B cell (primary cell): Measurements from ENCODE around the gene ADM5. TPM values are rescaled to one million over a fixed set of nuclear protein-coding genes. Genes with fewer than 3 reads are reported as not detected.

Source experiments
- ATAC-seq: fragments of 200-7000 bp; cut with Tn5 transposase; one replicate; pipeline ENCODE4 v1.10.0; 2021; ENCODE audit warnings: low read depth, mild to moderate bottlenecking, moderate number of reproducible peaks, moderate library complexity
- CTCF ChIA-PET: fragments of 350-600 bp; sonication (Branson Sonifier 250); formaldehyde crosslinking; loops from one replicate; lab custom pipeline; 2021; ENCODE audit warnings: antibody characterized with exemption, inconsistent platforms; lab: Charles Lee
- POLR2A ChIA-PET: fragments of 350-600 bp; sonication (Branson Sonifier 250); formaldehyde crosslinking; loops from one replicate; lab custom pipeline; 2021; ENCODE audit warnings: antibody characterized with exemption; lab: Charles Lee
- DNase-seq: peaks from one replicate; pipeline ENCODE4 v3.0.0; 2013
- H2AFZ ChIP-seq: 2 replicates; pipeline ENCODE4 v1.6.1; 2012; ENCODE audit warnings: mild to moderate bottlenecking, low read depth, low read length; ENCODE audit not compliant: insufficient read depth, poor library complexity, severe bottlenecking
- H3K27ac ChIP-seq, 2 donors: 1 replicate in 1 of 2; 2 replicates in 1 of 2; pipeline ENCODE4 v1.5.1; 2012 to 2013; ENCODE audit warnings: low read length in 2 of 2, mild to moderate bottlenecking in 2 of 2, moderate library complexity in 1 of 2
- H3K27me3 ChIP-seq, 4 experiments: fragments of 200-600 bp in 1 of 4; sonication (generic) in 1 of 4; replicated peaks in 1 of 4; 1 replicate in 2 of 4; 2 replicates in 2 of 4; pipeline versions ENCODE4 v1.6.1 to v1.7.0; 2013 to 2016; ENCODE audit warnings: low read length in 3 of 4, mild to moderate bottlenecking in 2 of 4, mixed read lengths in 1 of 4, moderate library complexity in 1 of 4; ENCODE audit not compliant: insufficient read depth in 4 of 4, control insufficient read depth in 3 of 4; ENCODE audit errors: control extremely low read depth in 1 of 4
- H3K36me3 ChIP-seq, 2 experiments: replicated peaks in 1 of 2; 1 replicate in 1 of 2; 2 replicates in 1 of 2; pipeline versions ENCODE4 v1.6.1 to v1.7.1; 2013; ENCODE audit warnings: low read length in 1 of 2; ENCODE audit not compliant: insufficient read depth in 2 of 2, control insufficient read depth in 1 of 2; ENCODE audit errors: control extremely low read depth in 1 of 2, extremely low read depth in 1 of 2
- H3K4me1 ChIP-seq, 2 donors: fragments of 200-600 bp in 1 of 2; sonication (generic) in 1 of 2; 1 replicate in 1 of 2; 2 replicates in 1 of 2; pipeline versions ENCODE4 v1.5.1 to v1.6.1; 2013 to 2017; ENCODE audit warnings: low read length in 2 of 2; ENCODE audit not compliant: control insufficient read depth in 2 of 2, insufficient read depth in 2 of 2
- H3K4me2 ChIP-seq: replicated peaks from 2 replicates; pipeline ENCODE3; 2012; ENCODE audit warnings: mild to moderate bottlenecking, low read depth, low read length; ENCODE audit not compliant: poor library complexity, severe bottlenecking
- H3K4me3 ChIP-seq, 5 experiments: fragments of 200-600 bp in 1 of 5; sonication (generic) in 1 of 5; 1 replicate in 3 of 5; 2 replicates in 2 of 5; pipeline versions ENCODE4 v1.5.1 to v1.7.0; 2011 to 2016; ENCODE audit warnings: low read length in 4 of 5, mild to moderate bottlenecking in 4 of 5, low read depth in 2 of 5, control low read depth in 1 of 5, moderate library complexity in 1 of 5; ENCODE audit not compliant: insufficient read depth in 1 of 5; ENCODE audit errors: control extremely low read depth in 1 of 5, extremely low read depth in 1 of 5
- H3K79me2 ChIP-seq: fragments of 200-600 bp; sonication (generic); one replicate; pipeline ENCODE4 v1.6.0; 2016; ENCODE audit warnings: low read length; ENCODE audit not compliant: control insufficient read depth, insufficient read depth
- H3K9ac ChIP-seq: fragments of 200-600 bp; sonication (generic); 2 replicates; pipeline ENCODE4 v1.6.1; 2017; ENCODE audit warnings: mild to moderate bottlenecking, low read length, moderate library complexity
- H3K9me3 ChIP-seq, 3 donors: one replicate each; pipeline versions ENCODE4 v1.6.1 to v1.7.1; 2013; ENCODE audit warnings: low read length in 2 of 3; ENCODE audit not compliant: control insufficient read depth in 2 of 3, insufficient read depth in 1 of 3; ENCODE audit errors: control extremely low read depth in 1 of 3
- H4K20me1 ChIP-seq: 2 replicates; pipeline ENCODE4 v1.6.0; 2012; ENCODE audit warnings: mild to moderate bottlenecking, low read length; ENCODE audit not compliant: insufficient read depth, control insufficient read depth, poor library complexity, severe bottlenecking
- H3K27ac Mint-ChIP-seq: one replicate; pipeline ENCODE4 v1.8.0; 2021; ENCODE audit warnings: mixed read lengths
- H3K27me3 Mint-ChIP-seq: one replicate; pipeline ENCODE4 v1.8.0; 2021; ENCODE audit warnings: mixed read lengths
- H3K4me1 Mint-ChIP-seq: one replicate; pipeline ENCODE4 v1.8.0; 2021; ENCODE audit warnings: mixed read lengths
- H3K4me3 Mint-ChIP-seq: one replicate; pipeline ENCODE4 v1.8.0; 2021; ENCODE audit warnings: mixed read lengths
- H3K9me3 Mint-ChIP-seq: one replicate; pipeline ENCODE4 v1.8.0; 2022; ENCODE audit warnings: mixed read lengths; ENCODE audit not compliant: insufficient read depth
- CTCF ChIP-seq: fragments of 200-600 bp; IDR thresholded peaks from one replicate; pipeline ENCODE4 v1.8.0; 2022; ENCODE audit warnings: antibody characterized with exemption, mild to moderate bottlenecking
- EZH2 ChIP-seq: IDR thresholded peaks from 2 replicates; pipeline ENCODE4 v1.6.1; 2012; ENCODE audit warnings: borderline replicate concordance, low read depth, mild to moderate bottlenecking, moderate library complexity, low read length; ENCODE audit not compliant: insufficient read depth, poor library complexity, severe bottlenecking
- WGBS: methylation state at CpG from one replicate; pipeline ENCODE4 v1.1.5; 2013; ENCODE audit warnings: missing lambda C conversion rate; ENCODE audit not compliant: insufficient coverage; 5-methylcytosine and 5-hydroxymethylcytosine counted together
- intact Hi-C: fragments of 100-400 bp; cut with micrococcal nuclease; formaldehyde crosslinking; loops from one replicate; pipeline ENCODE4 v1.10.0; 2022
- polyA plus RNA-seq: library from polyadenylated mRNA; depleted of rRNA; stranded (reverse); fragments of >200 nt; gene quantifications from 2 replicates; pipeline ENCODE4 v1.2.3, GENCODE V29; 2012
- total RNA-seq, 2 donors: library from RNA; stranded (reverse); fragments of 120-200 nt in 1 of 2; gene quantifications; 1 replicate in 1 of 2; 2 replicates in 1 of 2; pipeline versions ENCODE4 v1.2.3 to v1.2.4, GENCODE V29; 2013 to 2022

Gene ADM5
- total and polyA plus RNA-seq, 2 donors (not counting 1 experiment from before 2014, with no cell fraction given): 5.6 to 8.4 TPM

- intact Hi-C loops: no loop called here
- peaks cover 28% of the 10 kb centered on the region for H4K20me1 ChIP-seq
- peaks cover 25% of the 10 kb centered on the region in 2 donors for H3K4me1 ChIP-seq
- Mint-ChIP-seq H3K9me3 (no peaks in the 10 kb centered on the region), H3K4me3 (peak within 1 kb of the TSS; percentile 89), H3K4me1 (peaks cover 22% of the 10 kb centered on the region), H3K27me3 (peaks cover 31% of the 10 kb centered on the region), H3K27ac (peak within 1 kb of the TSS; percentile 70)
- H3K27ac ChIP-seq: no peak within 1 kb of the TSS
- H3K9ac ChIP-seq: peak within 1 kb of the TSS; percentile 62
- H3K4me3 ChIP-seq: peak within 1 kb of the TSS; percentile 3 to 58 (median 43)
- H3K27me3 ChIP-seq: peaks cover 0 to 33% (median 14%) of the 10 kb centered on the region in 4 experiments
- POLR2A ChIA-PET: interaction anchor here (0.6 kb wide), 1 partner anchor 832 kb away, joined by 3 read pairs; no protein-coding TSS in a partner anchor
- peak; percentile 54 for DNase-seq
- WGBS: 4% methylated on average over 38 of the region's 38 CpGs
- peak; percentile 55 for TF ChIP-seq EZH2
- TF ChIP-seq CTCF: no peak
- CTCF ChIA-PET: interaction anchor here (0.7 to 1.7 kb wide), 4 partner anchors 10 to 120 kb away, joined by 3 to 6 read pairs (median 4); no protein-coding TSS in a partner anchor
- ATAC-seq: peak; percentile 51
- no peaks in the 10 kb centered on the region for H3K79me2 ChIP-seq
- H3K4me2 ChIP-seq: peak within 1 kb of the TSS; percentile 87
- H2AFZ ChIP-seq: peak within 1 kb of the TSS; percentile 76
- peaks cover 0 to 19% of the 10 kb centered on the region in 2 experiments for H3K36me3 ChIP-seq
- H3K9me3 ChIP-seq: peaks cover 0 to 8% (median 0%) of the 10 kb centered on the region in 3 donors
Observed at GRCh38 chr19:49690656-49691242, 1.4 kb downstream of the ADM5 start, which contains the start of gene CPT1C. CPT1C (plus strand) TSS chr19:49691116; CDS start chr19:49692253, 1,137 bp downstream.
